H1 (cell line): Measurements from ENCODE around the gene ZNF665. TPM values are rescaled to one million over a fixed set of nuclear protein-coding genes. Genes with fewer than 3 reads are reported as not detected.

Experiments
- CTCF ChIA-PET: fragments of 300-600 bp; sonication (Branson Sonifier 250); formaldehyde crosslinking; loops from one replicate; lab custom pipeline; 2021; ENCODE audit not compliant: partially characterized antibody; lab: Charles Lee
- POLR2A ChIA-PET: fragments of 300-600 bp; sonication (Branson Sonifier 250); formaldehyde crosslinking; loops from one replicate; lab custom pipeline; 2021; ENCODE audit warnings: inconsistent platforms; ENCODE audit not compliant: partially characterized antibody; lab: Charles Lee
- DNase-seq, 2 experiments: peaks; one replicate each; pipeline versions ENCODE4 v3.0.0 to v3.0.0-alpha.2; 2010 to 2022; ENCODE audit warnings: low spot score in 2 of 2, low read depth in 1 of 2, mixed read lengths in 1 of 2
- FAIRE-seq: peaks from 2 replicates; lab custom pipeline; 2011; peaks lifted over from hg19 to GRCh38; lab: Jason Lieb, UNC
- H2AFZ ChIP-seq: 2 replicates; pipeline ENCODE4 v1.8.1; 2012; ENCODE audit warnings: low read length, inconsistent platforms
- H2AK5ac ChIP-seq: 2 replicates; pipeline ENCODE4 v1.6.1; 2013; ENCODE audit warnings: low read depth, low read length
- H2BK120ac ChIP-seq: replicated peaks from 2 replicates; pipeline ENCODE3; 2013; ENCODE audit warnings: low read depth, low read length, inconsistent platforms
- H2BK12ac ChIP-seq: 2 replicates; pipeline ENCODE4 v1.6.1; 2013; ENCODE audit warnings: low read depth, low read length
- H2BK15ac ChIP-seq: 2 replicates; pipeline ENCODE4 v1.6.1; 2013; ENCODE audit warnings: low read length
- H2BK20ac ChIP-seq: 2 replicates; pipeline ENCODE4 v1.6.1; 2013; ENCODE audit warnings: low read length
- H2BK5ac ChIP-seq: 2 replicates; pipeline ENCODE4 v1.6.1; 2013; ENCODE audit warnings: low read depth, low read length
- H3K14ac ChIP-seq: 2 replicates; pipeline ENCODE4 v1.6.1; 2013; ENCODE audit warnings: inconsistent platforms; ENCODE audit not compliant: insufficient read length
- H3K18ac ChIP-seq: 2 replicates; pipeline ENCODE4 v1.6.1; 2013; ENCODE audit warnings: low read length; ENCODE audit errors: extremely low read depth
- H3K23ac ChIP-seq: 2 replicates; pipeline ENCODE4 v1.6.1; 2013; ENCODE audit warnings: inconsistent platforms; ENCODE audit not compliant: insufficient read length
- H3K23me2 ChIP-seq: 2 replicates; pipeline ENCODE4 v1.6.1; 2013; ENCODE audit warnings: low read depth, low read length
- H3K27ac ChIP-seq: 2 replicates; pipeline ENCODE4 v1.6.1; 2011; ENCODE audit warnings: low read depth, low read length, inconsistent platforms
- H3K27me3 ChIP-seq, 4 experiments: replicated peaks in 1 of 4; 1 replicate in 1 of 4; 2 replicates in 3 of 4; pipeline versions ENCODE4 v1.6.1 to v1.8.1; 2011 to 2013; ENCODE audit warnings: low read length in 3 of 4, mild to moderate bottlenecking in 3 of 4, inconsistent platforms in 2 of 4, mixed read lengths in 2 of 4, moderate library complexity in 1 of 4; ENCODE audit not compliant: control insufficient read depth in 3 of 4, insufficient read depth in 3 of 4; ENCODE audit errors: extremely low read depth in 1 of 4
- H3K36me3 ChIP-seq, 4 experiments: 2 replicates each; pipeline versions ENCODE4 v1.6.1 to v1.8.1; 2011 to 2013; ENCODE audit warnings: mild to moderate bottlenecking in 4 of 4, low read length in 3 of 4, moderate library complexity in 2 of 4, control low read depth in 1 of 4, inconsistent platforms in 1 of 4; ENCODE audit not compliant: insufficient read depth in 4 of 4, control insufficient read depth in 2 of 4
- H3K4ac ChIP-seq: replicated peaks from 2 replicates; pipeline ENCODE3; 2013; ENCODE audit warnings: low read length, low read depth, mixed read lengths, inconsistent platforms; ENCODE audit not compliant: insufficient read length
- H3K4me1 ChIP-seq, 4 experiments: replicated peaks in 1 of 4; 1 replicate in 1 of 4; 2 replicates in 3 of 4; pipeline versions ENCODE4 v1.6.1 to v1.8.1; 2011 to 2013; ENCODE audit warnings: low read length in 3 of 4, inconsistent platforms in 2 of 4, mixed read lengths in 1 of 4; ENCODE audit not compliant: insufficient read depth in 4 of 4, control insufficient read depth in 3 of 4
- H3K4me2 ChIP-seq, 2 experiments: 2 replicates each; pipeline versions ENCODE4 v1.6.1 to v1.8.1; 2011 to 2013; ENCODE audit warnings: low read depth in 2 of 2, low read length in 2 of 2, control low read depth in 1 of 2, inconsistent platforms in 1 of 2, mild to moderate bottlenecking in 1 of 2; ENCODE audit not compliant: insufficient read depth in 1 of 2
- H3K4me3 ChIP-seq, 4 experiments: fragments of 200-600, 300-600 bp in 1 of 4; sonication (generic), shearing (Covaris generic), sonication (Bioruptor Twin) in 1 of 4; 2 replicates each; pipeline versions ENCODE4 v1.5.1 to v1.8.1; 2011 to 2016; ENCODE audit warnings: low read length in 4 of 4, low read depth in 3 of 4, control low read depth in 2 of 4, inconsistent platforms in 2 of 4, mild to moderate bottlenecking in 2 of 4, mixed read lengths in 1 of 4, moderate library complexity in 1 of 4; ENCODE audit not compliant: insufficient read depth in 2 of 4; ENCODE audit errors: extremely low read depth in 1 of 4
- H3K56ac ChIP-seq: replicated peaks from 2 replicates; pipeline ENCODE3; 2013; ENCODE audit warnings: low read depth, mild to moderate bottlenecking, mixed read lengths, low read length, inconsistent platforms; ENCODE audit not compliant: insufficient read length
- H3K79me1 ChIP-seq: 2 replicates; pipeline ENCODE4 v1.6.1; 2013; ENCODE audit warnings: low read depth, low read length, control low read depth
- H3K79me2 ChIP-seq, 2 experiments: 2 replicates each; pipeline versions ENCODE4 v1.6.1 to v1.8.1; 2012 to 2013; ENCODE audit warnings: low read length in 2 of 2, mild to moderate bottlenecking in 2 of 2, inconsistent platforms in 1 of 2; ENCODE audit not compliant: insufficient read depth in 2 of 2, control insufficient read depth in 1 of 2
- H3K9ac ChIP-seq, 4 experiments: replicated peaks in 1 of 4; 1 replicate in 1 of 4; 2 replicates in 3 of 4; pipeline versions ENCODE4 v1.6.1 to v1.8.1; 2011 to 2013; ENCODE audit warnings: low read depth in 3 of 4, low read length in 3 of 4, control low read depth in 2 of 4, mild to moderate bottlenecking in 2 of 4, moderate library complexity in 2 of 4, inconsistent platforms in 1 of 4; ENCODE audit errors: extremely low read depth in 1 of 4
- H3K9me3 ChIP-seq, 2 experiments: 2 replicates each; pipeline versions ENCODE4 v1.6.1 to v1.8.1; 2012 to 2013; ENCODE audit warnings: mild to moderate bottlenecking in 2 of 2, moderate library complexity in 2 of 2, control low read depth in 1 of 2, inconsistent platforms in 1 of 2, low read depth in 1 of 2, low read length in 1 of 2, mixed read lengths in 1 of 2; ENCODE audit not compliant: insufficient read depth in 2 of 2
- H4K20me1 ChIP-seq, 2 experiments: replicated peaks in 1 of 2; 2 replicates each; pipeline versions ENCODE3 to v1.8.1; 2011 to 2013; ENCODE audit warnings: inconsistent platforms in 2 of 2, low read length in 2 of 2, mild to moderate bottlenecking in 1 of 2; ENCODE audit not compliant: insufficient read depth in 2 of 2, control insufficient read depth in 1 of 2
- H4K5ac ChIP-seq: 2 replicates; pipeline ENCODE4 v1.6.1; 2013; ENCODE audit warnings: low read length, low read depth, mixed read lengths, inconsistent platforms; ENCODE audit not compliant: insufficient read length
- H4K8ac ChIP-seq: 2 replicates; pipeline ENCODE4 v1.8.0; 2013; ENCODE audit warnings: mild to moderate bottlenecking, moderate library complexity, low read length, inconsistent platforms; ENCODE audit not compliant: insufficient read depth; ENCODE audit errors: extremely low read depth
- H4K91ac ChIP-seq: replicated peaks from 2 replicates; pipeline ENCODE3; 2013; ENCODE audit warnings: low read length, mixed read lengths, inconsistent platforms; ENCODE audit not compliant: insufficient read length
- CEBPB ChIP-seq: IDR thresholded peaks from 2 replicates; pipeline ENCODE4 v1.6.1; 2012; ENCODE audit warnings: low read depth, low read length
- EGR1 ChIP-seq: IDR thresholded peaks from 2 replicates; pipeline ENCODE4 v1.6.1; 2011; ENCODE audit warnings: low read depth, low read length, borderline replicate concordance
- EP300 ChIP-seq, 2 experiments: IDR thresholded peaks; 1 replicate in 1 of 2; 2 replicates in 1 of 2; pipeline ENCODE4 v1.6.1; 2011 to 2012; ENCODE audit warnings: low read depth in 2 of 2, low read length in 2 of 2, mild to moderate bottlenecking in 2 of 2, borderline replicate concordance in 1 of 2, inconsistent platforms in 1 of 2, moderate library complexity in 1 of 2
- RAD21 ChIP-seq, 2 experiments: IDR thresholded peaks in 1 of 2; conservative IDR thresholded peaks in 1 of 2; 2 replicates each; pipeline ENCODE4 v1.6.1; 2011; ENCODE audit warnings: low read depth in 2 of 2, low read length in 2 of 2, improper control_type of control experiment in 1 of 2, inconsistent platforms in 1 of 2, mild to moderate bottlenecking in 1 of 2, moderate library complexity in 1 of 2
- SP2 ChIP-seq: IDR thresholded peaks from 2 replicates; pipeline ENCODE4 v1.6.1; 2012; ENCODE audit warnings: mild to moderate bottlenecking, low read length, inconsistent platforms
- WGBS, 2 experiments: shearing (Covaris generic) in 1 of 2; methylation state at CpG; one replicate each; pipeline versions ENCODE4 v1.1.6 to v1.1.7; 2013 to 2015; ENCODE audit warnings: low lambda C conversion rate in 2 of 2, mixed read lengths in 2 of 2, inconsistent platforms in 1 of 2, low coverage in 1 of 2, missing lambda C conversion rate in 1 of 2; ENCODE audit not compliant: insufficient replicate concordance in 2 of 2, insufficient coverage in 1 of 2, insufficient read length in 1 of 2; ENCODE audit errors: extremely low coverage in 1 of 2, missing lambda C conversion rate in 1 of 2; 5-methylcytosine and 5-hydroxymethylcytosine counted together
- polyA plus RNA-seq, 7 experiments: library from polyadenylated mRNA; depleted of rRNA in 3 of 7; stranded (reverse) in 5 of 7; unstranded in 2 of 7; fragments of >200 nt in 5 of 7; fragments of 200-250 nt in 2 of 7; gene quantifications; 1 replicate in 5 of 7; 2 replicates in 1 of 7; 4 replicates in 1 of 7; pipeline versions ENCODE4 v1.2.1 to v1.2.3, GENCODE V29; 2011 to 2013; ENCODE audit warnings: missing spikeins in 2 of 7, mixed read lengths in 2 of 7
- total RNA-seq: library from RNA; stranded (reverse); fragmentation: NEBNext Ultra II Directional; extraction: Animal tissue kit (Norgen Biotek cat#: 25700); gene quantifications from 2 replicates; pipeline ENCODE4 v1.2.1, GENCODE V29; 2021

The ZNF665 gene
- total and polyA plus RNA-seq, 2 of the 8 experiments (the other 6 are each of a cell fraction or from before 2014, with no cell fraction given): 2.4 to 6.4 TPM

GRCh38 chr19:53130506-53130905 is 62.7 kb downstream of the ZNF665 start:
- H3K4me2 ChIP-seq: peak overlapping the region in 1 of 2 experiments; percentile 99; a peak in 1 of 4 replicates
- H3K27ac ChIP-seq: no peak overlapping the region
- no peak overlapping the region for H4K8ac ChIP-seq
- peaks cover 1 to 3% of the 10 kb centered on the region in 2 experiments for H4K20me1 ChIP-seq
- FAIRE-seq: no peak
- 87% methylated on average over 7 of the region's 7 CpGs; no CpG with 5 or more reads in 1 of the 2 experiments for WGBS, 2 experiments
- no peak overlapping the region for H3K23ac ChIP-seq
- POLR2A ChIA-PET: no interaction called here
- H3K4me3 ChIP-seq: no peak overlapping the region
- no peak overlapping the region for H2BK20ac ChIP-seq
- no peaks in the 10 kb centered on the region for H3K79me2 ChIP-seq
- CTCF ChIA-PET: interaction anchor here (0.6 to 1.6 kb wide), 2 partner anchors 14 to 473 kb away, joined by 4 to 5 read pairs; no protein-coding TSS in a partner anchor
- H3K14ac ChIP-seq: no peak overlapping the region
- H3K9ac ChIP-seq: no peak overlapping the region
- H4K91ac ChIP-seq: no peak overlapping the region
- no peak overlapping the region for H4K5ac ChIP-seq
- H3K79me1 ChIP-seq: no peaks in the 10 kb centered on the region
- H3K56ac ChIP-seq: no peak overlapping the region
- no peak for DNase-seq
- H3K4ac ChIP-seq: no peak overlapping the region
- H3K27me3 ChIP-seq: peaks cover 0 to 6% (median 4%) of the 10 kb centered on the region in 4 experiments; a peak in 4 of 7 replicates
- H2AK5ac ChIP-seq: no peak overlapping the region
- H2AFZ ChIP-seq: no peak overlapping the region
- H3K9me3 ChIP-seq: no peaks in the 10 kb centered on the region
- no peak overlapping the region for H2BK5ac ChIP-seq
- no peak overlapping the region for H2BK15ac ChIP-seq
- no peaks in the 10 kb centered on the region for H3K36me3 ChIP-seq
- TF ChIP-seq CEBPB: no peak
- TF ChIP-seq EGR1: no peak
- TF ChIP-seq SP2: no peak
- no peak for TF ChIP-seq RAD21 (IDR thresholded peaks at IDR 0.05 in 1 of 2, conservative IDR thresholded peaks at IDR 0.05 in 1 of 2; ENCODE audit: low read depth in 2 of 2, low read length in 2 of 2)
- TF ChIP-seq EP300 (IDR thresholded peaks at IDR 0.05; ENCODE audit: borderline replicate concordance in 1 of 2, low read depth in 2 of 2, low read length in 2 of 2): no peak
- H3K18ac ChIP-seq: no peak overlapping the region
- no peak overlapping the region for H2BK120ac ChIP-seq
- peaks cover 9% of the 10 kb centered on the region for H3K23me2 ChIP-seq
- H3K4me1 ChIP-seq: peaks cover 0 to 7% (median 3%) of the 10 kb centered on the region in 4 experiments; a peak in 5 of 7 replicates
- no peak overlapping the region for H2BK12ac ChIP-seq
